IPS-15b (cell line): Measurements from ENCODE around the gene CHCHD6.

Source experiments
- H3K27me3 ChIP-seq: one replicate; pipeline ENCODE4 v1.6.1; 2013; ENCODE audit warnings: low read length; ENCODE audit not compliant: control insufficient read depth, insufficient read depth
- H3K36me3 ChIP-seq: one replicate; pipeline ENCODE4 v1.6.1; 2013; ENCODE audit warnings: low read length; ENCODE audit not compliant: control insufficient read depth, insufficient read depth
- H3K4me1 ChIP-seq: one replicate; pipeline ENCODE4 v1.6.1; 2013; ENCODE audit warnings: mild to moderate bottlenecking, low read length; ENCODE audit not compliant: control insufficient read depth, insufficient read depth
- H3K4me3 ChIP-seq: one replicate; pipeline ENCODE4 v1.5.1; 2013; ENCODE audit warnings: low read depth, low read length
- H3K9ac ChIP-seq: one replicate; pipeline ENCODE4 v1.6.1; 2013; ENCODE audit warnings: low read depth, mild to moderate bottlenecking, low read length
- H3K9me3 ChIP-seq: one replicate; pipeline ENCODE4 v1.6.1; 2013; ENCODE audit warnings: mild to moderate bottlenecking, low read length; ENCODE audit not compliant: control insufficient read depth, insufficient read depth

Gene CHCHD6

GRCh38 chr3:126937973-126938372 lies 233.9 kb downstream of the CHCHD6 start:
- H3K4me3 ChIP-seq: no peak overlapping the region
- H3K36me3 ChIP-seq: no peaks in the 10 kb centered on the region
- H3K27me3 ChIP-seq: no peaks in the 10 kb centered on the region
- H3K4me1 ChIP-seq: no peaks in the 10 kb centered on the region
- no peak overlapping the region for H3K9ac ChIP-seq
- no peaks in the 10 kb centered on the region for H3K9me3 ChIP-seq

- H3K36me3 ChIP-seq: no peaks in the 10 kb centered on the region
- H3K9ac ChIP-seq: no peak overlapping the region
- no peaks in the 10 kb centered on the region for H3K9me3 ChIP-seq
- no peaks in the 10 kb centered on the region for H3K4me1 ChIP-seq
- H3K27me3 ChIP-seq: no peaks in the 10 kb centered on the region
- no peak overlapping the region for H3K4me3 ChIP-seq
Observed at GRCh38 chr3:126938520-126939337, 234.7 kb downstream of the CHCHD6 start.

GRCh38 chr3:126939338-126939718 lies 235.3 kb downstream of the CHCHD6 start:
- Histone ChIP-seq H3K9me3 (no peaks in the 10 kb centered on the region), H3K9ac (no peak overlapping the region), H3K4me3 (no peak overlapping the region), H3K4me1 (no peaks in the 10 kb centered on the region), H3K36me3 (no peaks in the 10 kb centered on the region), H3K27me3 (no peaks in the 10 kb centered on the region)

- Histone ChIP-seq H3K4me1 (no peaks in the 10 kb centered on the region), H3K4me3 (no peak overlapping the region), H3K36me3 (no peaks in the 10 kb centered on the region), H3K9me3 (no peaks in the 10 kb centered on the region), H3K9ac (no peak overlapping the region), H3K27me3 (no peaks in the 10 kb centered on the region)
Observed at GRCh38 chr3:126939733-126940132, 235.7 kb downstream of the CHCHD6 start.

GRCh38 chr3:126941721-126942270 lies 237.8 kb downstream of the CHCHD6 start:
- H3K4me1 ChIP-seq: no peaks in the 10 kb centered on the region
- H3K36me3 ChIP-seq: no peaks in the 10 kb centered on the region
- H3K9me3 ChIP-seq: no peaks in the 10 kb centered on the region
- no peak overlapping the region for H3K9ac ChIP-seq
- no peaks in the 10 kb centered on the region for H3K27me3 ChIP-seq
- no peak overlapping the region for H3K4me3 ChIP-seq

GRCh38 chr3:126944089-126944965 lies 240.3 kb downstream of the CHCHD6 start:
- H3K36me3 ChIP-seq: peaks cover 2% of the 10 kb centered on the region
- H3K4me1 ChIP-seq: no peaks in the 10 kb centered on the region
- no peaks in the 10 kb centered on the region for H3K27me3 ChIP-seq
- H3K9ac ChIP-seq: no peak overlapping the region
- no peaks in the 10 kb centered on the region for H3K9me3 ChIP-seq
- no peak overlapping the region for H3K4me3 ChIP-seq

GRCh38 chr3:126945171-126945721 lies 241.2 kb downstream of the CHCHD6 start:
- no peak overlapping the region for H3K4me3 ChIP-seq
- H3K9me3 ChIP-seq: no peaks in the 10 kb centered on the region
- no peaks in the 10 kb centered on the region for H3K27me3 ChIP-seq
- H3K36me3 ChIP-seq: peaks cover 2% of the 10 kb centered on the region
- H3K9ac ChIP-seq: no peak overlapping the region
- no peaks in the 10 kb centered on the region for H3K4me1 ChIP-seq

- H3K27me3 ChIP-seq: no peaks in the 10 kb centered on the region
- no peaks in the 10 kb centered on the region for H3K9me3 ChIP-seq
- H3K36me3 ChIP-seq: peaks cover 2% of the 10 kb centered on the region
- no peak overlapping the region for H3K4me3 ChIP-seq
- no peaks in the 10 kb centered on the region for H3K4me1 ChIP-seq
- H3K9ac ChIP-seq: no peak overlapping the region
Observed at GRCh38 chr3:126945891-126946290, 241.9 kb downstream of the CHCHD6 start.

GRCh38 chr3:126946405-126946804 lies 242.4 kb downstream of the CHCHD6 start:
- Histone ChIP-seq H3K4me1 (no peaks in the 10 kb centered on the region), H3K36me3 (peaks cover 2% of the 10 kb centered on the region), H3K9me3 (no peaks in the 10 kb centered on the region), H3K4me3 (no peak overlapping the region), H3K9ac (no peak overlapping the region), H3K27me3 (no peaks in the 10 kb centered on the region)

GRCh38 chr3:126947429-126947828 lies 243.4 kb downstream of the CHCHD6 start:
- H3K4me1 ChIP-seq: no peaks in the 10 kb centered on the region

GRCh38 chr3:126948980-126949535 lies 245.0 kb downstream of the CHCHD6 start:
- Histone ChIP-seq H3K27me3 (no peaks in the 10 kb centered on the region), H3K9me3 (no peaks in the 10 kb centered on the region), H3K4me3 (no peak overlapping the region)

More at GRCh38 chr3:126947429-126947828, 243.4 kb downstream of the CHCHD6 start:
- H3K36me3 ChIP-seq: peaks cover 2% of the 10 kb centered on the region
- no peaks in the 10 kb centered on the region for H3K27me3 ChIP-seq
- no peak overlapping the region for H3K9ac ChIP-seq
- H3K4me3 ChIP-seq: no peak overlapping the region
- no peaks in the 10 kb centered on the region for H3K9me3 ChIP-seq

More at GRCh38 chr3:126948980-126949535, 245.0 kb downstream of the CHCHD6 start:
- Histone ChIP-seq H3K9ac (no peak overlapping the region), H3K4me1 (no peaks in the 10 kb centered on the region), H3K36me3 (peaks cover 5% of the 10 kb centered on the region)
